ENCODE measurements around the gene INO80E.

- TF ChIP-seq CTCF (IDR thresholded peaks at IDR 0.05; ENCODE audit: control extremely low read depth in 1 of 3, insufficient read depth in 1 of 3, low read depth in 1 of 3, low read length in 3 of 3), result no peak
- no peak for TF ChIP-seq EP300 (IDR thresholded peaks at IDR 0.05; ENCODE audit: borderline replicate concordance in 1 of 2, low read depth in 2 of 2, low read length in 2 of 2)
- TF ChIP-seq POLR2A (IDR thresholded peaks at IDR 0.05; ENCODE audit: control extremely low read depth in 1 of 2, low read depth in 2 of 2, low read length in 2 of 2), result no peak
Measured at GRCh38 chr16:29975811-29976511, 20.1 kb upstream of the INO80E start.
